ENCODE measurements around the gene MAGEC3. TPM values are rescaled to one million over a fixed set of nuclear protein-coding genes. Genes with fewer than 3 reads are reported as not detected.

Gene MAGEC3
- total RNA-seq, 1 donor from 2014 or later = not detected

GRCh38 chrX:141924293-141924692 is 86.2 kb downstream of the MAGEC3 start:
- Histone ChIP-seq H2AFZ (replicated peaks) (no peak overlapping the region), H4K20me1 (ENCODE audit: low read depth) (no peaks in the 10 kb centered on the region), H3K27me3 (no peaks in the 10 kb centered on the region), H3K36me3 (no peaks in the 10 kb centered on the region), H3F3A (ENCODE audit: low read depth) (no peaks in the 10 kb centered on the region), H3K4me2 (no peak overlapping the region), H3K4me3 (no peak overlapping the region), H3K9me3 (ENCODE audit: low read depth) (no peaks in the 10 kb centered on the region), H3K9ac (no peak overlapping the region), H3K27ac (no peak overlapping the region), H3K79me2 (ENCODE audit: low read depth) (no peaks in the 10 kb centered on the region), H3K4me1 (no peaks in the 10 kb centered on the region)
- Mint-ChIP-seq H3K4me3 (no peak overlapping the region), H3K9me3 (no peaks in the 10 kb centered on the region), H3K27me3 (ENCODE audit: insufficient read depth, low read depth) (no peaks in the 10 kb centered on the region), H3K27ac (no peak overlapping the region), H3K36me3 (no peaks in the 10 kb centered on the region), H3K4me1 (no peaks in the 10 kb centered on the region)
- DNase-seq (ENCODE audit: low spot score) = no peak
- no peak for TF ChIP-seq EZH2phosphoT487 (IDR thresholded peaks at IDR 0.05)
- no peak for TF ChIP-seq CTCF (IDR thresholded peaks at IDR 0.05)
- no peak for TF ChIP-seq EZH2 (IDR thresholded peaks at IDR 0.05)

- Histone ChIP-seq H3K9me3 (ENCODE audit: low read depth) (no peaks in the 10 kb centered on the region), H3K36me3 (no peaks in the 10 kb centered on the region), H2AFZ (replicated peaks) (no peak overlapping the region), H3K79me2 (ENCODE audit: low read depth) (no peaks in the 10 kb centered on the region), H3K4me1 (no peaks in the 10 kb centered on the region), H3K9ac (no peak overlapping the region), H3K27ac (no peak overlapping the region), H3K4me2 (no peak overlapping the region), H3K27me3 (no peaks in the 10 kb centered on the region), H3F3A (ENCODE audit: low read depth) (no peaks in the 10 kb centered on the region), H4K20me1 (ENCODE audit: low read depth) (no peaks in the 10 kb centered on the region), H3K4me3 (no peak overlapping the region)
- H3K4me1 Mint-ChIP-seq = no peaks in the 10 kb centered on the region
- H3K36me3 Mint-ChIP-seq = no peaks in the 10 kb centered on the region
- H3K27me3 Mint-ChIP-seq (ENCODE audit: insufficient read depth, low read depth) = no peaks in the 10 kb centered on the region
- no peaks in the 10 kb centered on the region for H3K9me3 Mint-ChIP-seq
- H3K27ac Mint-ChIP-seq = no peak overlapping the region
- TF ChIP-seq CTCF (IDR thresholded peaks at IDR 0.05) = no peak
- TF ChIP-seq EZH2 (IDR thresholded peaks at IDR 0.05) = no peak
- no peak for TF ChIP-seq EZH2phosphoT487 (IDR thresholded peaks at IDR 0.05)
- DNase-seq (ENCODE audit: low spot score) = no peak
- H3K4me3 Mint-ChIP-seq = no peak overlapping the region
Measured at GRCh38 chrX:141928432-141928831, 90.3 kb downstream of the MAGEC3 start.

- H3K27ac Mint-ChIP-seq = no peak overlapping the region
- H3K27me3 Mint-ChIP-seq (ENCODE audit: insufficient read depth, low read depth) = no peaks in the 10 kb centered on the region
- no peak overlapping the region for H2AFZ ChIP-seq (replicated peaks)
- peaks cover 5% of the 10 kb centered on the region for H3K9me3 ChIP-seq (ENCODE audit: low read depth)
- no peak overlapping the region for H3K27ac ChIP-seq
- no peaks in the 10 kb centered on the region for H3K36me3 Mint-ChIP-seq
- no peaks in the 10 kb centered on the region for H3K9me3 Mint-ChIP-seq
- no peak overlapping the region for H3K9ac ChIP-seq
- no peaks in the 10 kb centered on the region for H3K36me3 ChIP-seq
- no peaks in the 10 kb centered on the region for H4K20me1 ChIP-seq (ENCODE audit: low read depth)
- no peaks in the 10 kb centered on the region for H3K4me1 ChIP-seq
- no peak overlapping the region for H3K4me3 Mint-ChIP-seq
- no peaks in the 10 kb centered on the region for H3K4me1 Mint-ChIP-seq
- no peaks in the 10 kb centered on the region for H3K79me2 ChIP-seq (ENCODE audit: low read depth)
- no peak for DNase-seq (ENCODE audit: low spot score)
- H3K27me3 ChIP-seq = no peaks in the 10 kb centered on the region
- no peak overlapping the region for H3K4me3 ChIP-seq
- H3K4me2 ChIP-seq = no peak overlapping the region
- no peak for TF ChIP-seq CTCF (IDR thresholded peaks at IDR 0.05)
- H3F3A ChIP-seq (ENCODE audit: low read depth) = no peaks in the 10 kb centered on the region
Measured at GRCh38 chrX:141934059-141934641, 96.0 kb downstream of the MAGEC3 start.
